GM12878 (cell line): Measurements from ENCODE around the gene RNASEH2A. TPM values are rescaled to one million over a fixed set of nuclear protein-coding genes. Genes with fewer than 3 reads are reported as not detected.

ENCODE experiments used
- CHD1 ChIP-seq: IDR thresholded peaks from 2 replicates; pipeline ENCODE4 v1.6.1; 2012; ENCODE audit warnings: low read depth, low read length, improper control_type of control experiment
- IKZF1 ChIP-seq: fragments of 450-650 bp; conservative IDR thresholded peaks from 2 replicates; pipeline ENCODE4 v1.6.1; 2017; ENCODE audit warnings: antibody characterized with exemption, mild to moderate bottlenecking
- NR2C2 ChIP-seq: IDR thresholded peaks from 2 replicates; pipeline ENCODE4 v1.6.1; 2011; ENCODE audit warnings: borderline replicate concordance, low read depth; ENCODE audit not compliant: control insufficient read depth, insufficient read length
- POU2F2 ChIP-seq: IDR thresholded peaks from 3 replicates; pipeline ENCODE4 v1.6.1; 2011; ENCODE audit warnings: low read depth, mild to moderate bottlenecking, low read length, borderline replicate concordance
- SIN3A ChIP-seq: IDR thresholded peaks from 2 replicates; pipeline ENCODE4 v1.6.1; 2012; ENCODE audit warnings: low read depth, low read length, improper control_type of control experiment
- SREBF1 ChIP-seq: IDR thresholded peaks from 2 replicates; pipeline ENCODE4 v1.6.1; 2012; ENCODE audit warnings: mild to moderate bottlenecking, low read length
- polyA plus RNA-seq, 11 experiments: library from polyadenylated mRNA; depleted of rRNA in 4 of 11; unstranded in 6 of 11; stranded (reverse) in 5 of 11; fragments of >200 nt; fragmentation: Nextera tagmentation in 4 of 11; fragmentation: Illumina TruSeq in 1 of 11; extraction: Ambion mirVana in 4 of 11; extraction: Trizol in 1 of 11; gene quantifications; 1 replicate in 1 of 11; 2 replicates in 10 of 11; pipeline versions ENCODE4 v1.2.1 to v1.2.3, GENCODE V29; 2011 to 2016; ENCODE audit warnings: inconsistent platforms in 2 of 11, missing spikeins in 2 of 11, low read depth in 1 of 11
- total RNA-seq, 4 experiments: library from RNA; depleted of rRNA in 3 of 4; stranded (reverse); fragments of >200 nt in 3 of 4; fragmentation: Illumina TruSeq in 1 of 4; extraction: Trizol in 1 of 4; gene quantifications; 2 replicates each; pipeline versions ENCODE4 v1.2.1 to v1.2.3, GENCODE V29; 2013 to 2021
- TF ChIP-seq, protein P1 (sequence below): fragments of 450-650 bp; IDR thresholded peaks from 2 replicates; pipeline ENCODE4 v1.6.1; 2017; ENCODE audit warnings: mild to moderate bottlenecking, moderate library complexity
- TF ChIP-seq, protein P2 (sequence below): IDR thresholded peaks from 2 replicates; pipeline ENCODE4 v1.6.1; 2011; ENCODE audit warnings: mild to moderate bottlenecking, low read depth, low read length, moderate library complexity; ENCODE audit not compliant: insufficient replicate concordance
- TF ChIP-seq, protein P3 (sequence below): fragments of 450-650 bp; IDR thresholded peaks from 2 replicates; pipeline ENCODE4 v1.6.1; 2016; ENCODE audit warnings: mild to moderate bottlenecking, moderate library complexity, borderline replicate concordance
- TF ChIP-seq, protein P4 (sequence below): IDR thresholded peaks from 2 replicates; pipeline ENCODE4 v1.6.1; 2011; ENCODE audit warnings: borderline replicate concordance, low read depth, mild to moderate bottlenecking, moderate library complexity, mixed read lengths, low read length; ENCODE audit not compliant: insufficient read depth; ENCODE audit errors: extremely low read length
- TF ChIP-seq, protein P5 (sequence below): fragments of 450-650 bp; IDR thresholded peaks from 2 replicates; pipeline ENCODE4 v1.6.1; 2017; ENCODE audit warnings: mild to moderate bottlenecking, moderate library complexity
- TF ChIP-seq, protein P6 (sequence below): IDR thresholded peaks from 2 replicates; pipeline ENCODE4 v1.6.1; 2011; ENCODE audit warnings: low read depth, low read length, improper control_type of control experiment, borderline replicate concordance

RNASEH2A gene
- total and polyA plus RNA-seq, 10 of the 15 experiments (the other 5 are each of a cell fraction or from before 2014, with no cell fraction given), result 17.4 to 103 (median 40.4) TPM

DNA sequence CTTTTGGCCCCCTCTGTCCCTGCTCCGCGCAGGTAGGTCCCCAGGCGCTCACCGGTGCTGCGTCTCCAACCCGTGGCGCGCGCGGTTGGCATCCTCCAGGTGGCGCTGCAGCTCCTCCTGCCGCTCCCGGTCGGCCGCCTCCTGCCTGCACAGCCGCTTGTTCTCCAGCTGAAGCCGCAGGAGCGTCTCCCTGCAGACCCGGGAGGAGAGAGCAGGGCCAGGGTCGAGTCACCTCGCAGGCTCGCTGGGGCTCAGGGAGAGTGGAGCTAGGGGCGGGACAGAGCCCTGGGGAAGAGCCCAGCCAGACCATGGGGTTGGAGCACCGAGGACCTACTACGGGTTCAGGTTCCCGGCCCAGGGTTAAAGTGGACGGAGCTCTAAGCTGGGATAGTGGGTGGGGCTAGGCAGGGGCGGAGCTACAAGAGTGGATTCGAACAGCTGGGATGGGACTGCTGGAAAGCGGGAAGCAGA is 40.3 kb upstream of the RNASEH2A start (continued):
- TF ChIP-seq, protein P1, sequence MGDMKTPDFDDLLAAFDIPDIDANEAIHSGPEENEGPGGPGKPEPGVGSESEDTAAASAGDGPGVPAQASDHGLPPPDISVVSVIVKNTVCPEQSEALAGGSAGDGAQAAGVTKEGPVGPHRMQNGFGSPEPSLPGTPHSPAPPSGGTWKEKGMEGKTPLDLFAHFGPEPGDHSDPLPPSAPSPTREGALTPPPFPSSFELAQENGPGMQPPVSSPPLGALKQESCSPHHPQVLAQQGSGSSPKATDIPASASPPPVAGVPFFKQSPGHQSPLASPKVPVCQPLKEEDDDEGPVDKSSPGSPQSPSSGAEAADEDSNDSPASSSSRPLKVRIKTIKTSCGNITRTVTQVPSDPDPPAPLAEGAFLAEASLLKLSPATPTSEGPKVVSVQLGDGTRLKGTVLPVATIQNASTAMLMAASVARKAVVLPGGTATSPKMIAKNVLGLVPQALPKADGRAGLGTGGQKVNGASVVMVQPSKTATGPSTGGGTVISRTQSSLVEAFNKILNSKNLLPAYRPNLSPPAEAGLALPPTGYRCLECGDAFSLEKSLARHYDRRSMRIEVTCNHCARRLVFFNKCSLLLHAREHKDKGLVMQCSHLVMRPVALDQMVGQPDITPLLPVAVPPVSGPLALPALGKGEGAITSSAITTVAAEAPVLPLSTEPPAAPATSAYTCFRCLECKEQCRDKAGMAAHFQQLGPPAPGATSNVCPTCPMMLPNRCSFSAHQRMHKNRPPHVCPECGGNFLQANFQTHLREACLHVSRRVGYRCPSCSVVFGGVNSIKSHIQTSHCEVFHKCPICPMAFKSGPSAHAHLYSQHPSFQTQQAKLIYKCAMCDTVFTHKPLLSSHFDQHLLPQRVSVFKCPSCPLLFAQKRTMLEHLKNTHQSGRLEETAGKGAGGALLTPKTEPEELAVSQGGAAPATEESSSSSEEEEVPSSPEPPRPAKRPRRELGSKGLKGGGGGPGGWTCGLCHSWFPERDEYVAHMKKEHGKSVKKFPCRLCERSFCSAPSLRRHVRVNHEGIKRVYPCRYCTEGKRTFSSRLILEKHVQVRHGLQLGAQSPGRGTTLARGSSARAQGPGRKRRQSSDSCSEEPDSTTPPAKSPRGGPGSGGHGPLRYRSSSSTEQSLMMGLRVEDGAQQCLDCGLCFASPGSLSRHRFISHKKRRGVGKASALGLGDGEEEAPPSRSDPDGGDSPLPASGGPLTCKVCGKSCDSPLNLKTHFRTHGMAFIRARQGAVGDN, result no peak
- no peak for TF ChIP-seq SREBF1
- peak; percentile 79 for TF ChIP-seq IKZF1
- no peak for TF ChIP-seq POU2F2
- TF ChIP-seq, protein P2, sequence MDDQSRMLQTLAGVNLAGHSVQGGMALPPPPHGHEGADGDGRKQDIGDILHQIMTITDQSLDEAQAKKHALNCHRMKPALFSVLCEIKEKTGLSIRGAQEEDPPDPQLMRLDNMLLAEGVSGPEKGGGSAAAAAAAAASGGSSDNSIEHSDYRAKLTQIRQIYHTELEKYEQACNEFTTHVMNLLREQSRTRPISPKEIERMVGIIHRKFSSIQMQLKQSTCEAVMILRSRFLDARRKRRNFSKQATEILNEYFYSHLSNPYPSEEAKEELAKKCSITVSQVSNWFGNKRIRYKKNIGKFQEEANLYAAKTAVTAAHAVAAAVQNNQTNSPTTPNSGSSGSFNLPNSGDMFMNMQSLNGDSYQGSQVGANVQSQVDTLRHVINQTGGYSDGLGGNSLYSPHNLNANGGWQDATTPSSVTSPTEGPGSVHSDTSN, result no peak
- TF ChIP-seq CHD1, result no peak
- TF ChIP-seq, protein P3, sequence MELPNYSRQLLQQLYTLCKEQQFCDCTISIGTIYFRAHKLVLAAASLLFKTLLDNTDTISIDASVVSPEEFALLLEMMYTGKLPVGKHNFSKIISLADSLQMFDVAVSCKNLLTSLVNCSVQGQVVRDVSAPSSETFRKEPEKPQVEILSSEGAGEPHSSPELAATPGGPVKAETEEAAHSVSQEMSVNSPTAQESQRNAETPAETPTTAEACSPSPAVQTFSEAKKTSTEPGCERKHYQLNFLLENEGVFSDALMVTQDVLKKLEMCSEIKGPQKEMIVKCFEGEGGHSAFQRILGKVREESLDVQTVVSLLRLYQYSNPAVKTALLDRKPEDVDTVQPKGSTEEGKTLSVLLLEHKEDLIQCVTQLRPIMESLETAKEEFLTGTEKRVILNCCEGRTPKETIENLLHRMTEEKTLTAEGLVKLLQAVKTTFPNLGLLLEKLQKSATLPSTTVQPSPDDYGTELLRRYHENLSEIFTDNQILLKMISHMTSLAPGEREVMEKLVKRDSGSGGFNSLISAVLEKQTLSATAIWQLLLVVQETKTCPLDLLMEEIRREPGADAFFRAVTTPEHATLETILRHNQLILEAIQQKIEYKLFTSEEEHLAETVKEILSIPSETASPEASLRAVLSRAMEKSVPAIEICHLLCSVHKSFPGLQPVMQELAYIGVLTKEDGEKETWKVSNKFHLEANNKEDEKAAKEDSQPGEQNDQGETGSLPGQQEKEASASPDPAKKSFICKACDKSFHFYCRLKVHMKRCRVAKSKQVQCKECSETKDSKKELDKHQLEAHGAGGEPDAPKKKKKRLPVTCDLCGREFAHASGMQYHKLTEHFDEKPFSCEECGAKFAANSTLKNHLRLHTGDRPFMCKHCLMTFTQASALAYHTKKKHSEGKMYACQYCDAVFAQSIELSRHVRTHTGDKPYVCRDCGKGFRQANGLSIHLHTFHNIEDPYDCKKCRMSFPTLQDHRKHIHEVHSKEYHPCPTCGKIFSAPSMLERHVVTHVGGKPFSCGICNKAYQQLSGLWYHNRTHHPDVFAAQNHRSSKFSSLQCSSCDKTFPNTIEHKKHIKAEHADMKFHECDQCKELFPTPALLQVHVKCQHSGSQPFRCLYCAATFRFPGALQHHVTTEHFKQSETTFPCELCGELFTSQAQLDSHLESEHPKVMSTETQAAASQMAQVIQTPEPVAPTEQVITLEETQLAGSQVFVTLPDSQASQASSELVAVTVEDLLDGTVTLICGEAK, result no peak
- TF ChIP-seq, protein P4, sequence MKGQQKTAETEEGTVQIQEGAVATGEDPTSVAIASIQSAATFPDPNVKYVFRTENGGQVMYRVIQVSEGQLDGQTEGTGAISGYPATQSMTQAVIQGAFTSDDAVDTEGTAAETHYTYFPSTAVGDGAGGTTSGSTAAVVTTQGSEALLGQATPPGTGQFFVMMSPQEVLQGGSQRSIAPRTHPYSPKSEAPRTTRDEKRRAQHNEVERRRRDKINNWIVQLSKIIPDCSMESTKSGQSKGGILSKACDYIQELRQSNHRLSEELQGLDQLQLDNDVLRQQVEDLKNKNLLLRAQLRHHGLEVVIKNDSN, result no peak
- TF ChIP-seq, protein P5, sequence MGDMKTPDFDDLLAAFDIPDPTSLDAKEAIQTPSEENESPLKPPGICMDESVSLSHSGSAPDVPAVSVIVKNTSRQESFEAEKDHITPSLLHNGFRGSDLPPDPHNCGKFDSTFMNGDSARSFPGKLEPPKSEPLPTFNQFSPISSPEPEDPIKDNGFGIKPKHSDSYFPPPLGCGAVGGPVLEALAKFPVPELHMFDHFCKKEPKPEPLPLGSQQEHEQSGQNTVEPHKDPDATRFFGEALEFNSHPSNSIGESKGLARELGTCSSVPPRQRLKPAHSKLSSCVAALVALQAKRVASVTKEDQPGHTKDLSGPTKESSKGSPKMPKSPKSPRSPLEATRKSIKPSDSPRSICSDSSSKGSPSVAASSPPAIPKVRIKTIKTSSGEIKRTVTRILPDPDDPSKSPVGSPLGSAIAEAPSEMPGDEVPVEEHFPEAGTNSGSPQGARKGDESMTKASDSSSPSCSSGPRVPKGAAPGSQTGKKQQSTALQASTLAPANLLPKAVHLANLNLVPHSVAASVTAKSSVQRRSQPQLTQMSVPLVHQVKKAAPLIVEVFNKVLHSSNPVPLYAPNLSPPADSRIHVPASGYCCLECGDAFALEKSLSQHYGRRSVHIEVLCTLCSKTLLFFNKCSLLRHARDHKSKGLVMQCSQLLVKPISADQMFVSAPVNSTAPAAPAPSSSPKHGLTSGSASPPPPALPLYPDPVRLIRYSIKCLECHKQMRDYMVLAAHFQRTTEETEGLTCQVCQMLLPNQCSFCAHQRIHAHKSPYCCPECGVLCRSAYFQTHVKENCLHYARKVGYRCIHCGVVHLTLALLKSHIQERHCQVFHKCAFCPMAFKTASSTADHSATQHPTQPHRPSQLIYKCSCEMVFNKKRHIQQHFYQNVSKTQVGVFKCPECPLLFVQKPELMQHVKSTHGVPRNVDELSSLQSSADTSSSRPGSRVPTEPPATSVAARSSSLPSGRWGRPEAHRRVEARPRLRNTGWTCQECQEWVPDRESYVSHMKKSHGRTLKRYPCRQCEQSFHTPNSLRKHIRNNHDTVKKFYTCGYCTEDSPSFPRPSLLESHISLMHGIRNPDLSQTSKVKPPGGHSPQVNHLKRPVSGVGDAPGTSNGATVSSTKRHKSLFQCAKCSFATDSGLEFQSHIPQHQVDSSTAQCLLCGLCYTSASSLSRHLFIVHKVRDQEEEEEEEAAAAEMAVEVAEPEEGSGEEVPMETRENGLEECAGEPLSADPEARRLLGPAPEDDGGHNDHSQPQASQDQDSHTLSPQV, result no peak
- no peak for TF ChIP-seq NR2C2
- TF ChIP-seq, protein P6, sequence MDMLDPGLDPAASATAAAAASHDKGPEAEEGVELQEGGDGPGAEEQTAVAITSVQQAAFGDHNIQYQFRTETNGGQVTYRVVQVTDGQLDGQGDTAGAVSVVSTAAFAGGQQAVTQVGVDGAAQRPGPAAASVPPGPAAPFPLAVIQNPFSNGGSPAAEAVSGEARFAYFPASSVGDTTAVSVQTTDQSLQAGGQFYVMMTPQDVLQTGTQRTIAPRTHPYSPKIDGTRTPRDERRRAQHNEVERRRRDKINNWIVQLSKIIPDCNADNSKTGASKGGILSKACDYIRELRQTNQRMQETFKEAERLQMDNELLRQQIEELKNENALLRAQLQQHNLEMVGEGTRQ, result no peak
- TF ChIP-seq SIN3A, result no peak
